ENCODE measurements around the gene RPN2.

Gene RPN2

GRCh38 chr20:37209193-37209592 lies 30.1 kb downstream of the RPN2 start:
- no peaks in the 10 kb centered on the region for H3K9me3 ChIP-seq (ENCODE audit: control insufficient read depth in 5 of 5, low read length in 5 of 5)
- peaks cover 0 to 5% (median 0%) of the 10 kb centered on the region in 5 donors for H3K4me1 ChIP-seq (ENCODE audit: control insufficient read depth in 5 of 5, insufficient read depth in 5 of 5, low read length in 5 of 5)
- H3K27ac ChIP-seq (ENCODE audit: low read depth, low read length), result no peak overlapping the region
- peaks cover 31 to 88% (median 67%) of the 10 kb centered on the region in 5 donors for H3K36me3 ChIP-seq (ENCODE audit: control insufficient read depth in 5 of 5, insufficient read depth in 5 of 5, low read length in 5 of 5)
- H3K9ac ChIP-seq (ENCODE audit: low read length in 5 of 5), result no peak overlapping the region
- no peak overlapping the region for H3K4me3 ChIP-seq (ENCODE audit: low read depth in 1 of 5, low read length in 5 of 5)
- no peaks in the 10 kb centered on the region for H3K27me3 ChIP-seq (ENCODE audit: control insufficient read depth in 5 of 5, insufficient read depth in 4 of 5, low read length in 5 of 5)

- peaks cover 36 to 87% (median 67%) of the 10 kb centered on the region in 5 donors for H3K36me3 ChIP-seq (ENCODE audit: control insufficient read depth in 5 of 5, insufficient read depth in 5 of 5, low read length in 5 of 5)
- H3K9me3 ChIP-seq (ENCODE audit: control insufficient read depth in 5 of 5, low read length in 5 of 5), result no peaks in the 10 kb centered on the region
- H3K27me3 ChIP-seq (ENCODE audit: control insufficient read depth in 5 of 5, insufficient read depth in 4 of 5, low read length in 5 of 5), result no peaks in the 10 kb centered on the region
- no peak overlapping the region for H3K4me3 ChIP-seq (ENCODE audit: low read depth in 1 of 5, low read length in 5 of 5)
- no peak overlapping the region for H3K27ac ChIP-seq (ENCODE audit: low read depth, low read length)
- no peak overlapping the region for H3K9ac ChIP-seq (ENCODE audit: low read length in 5 of 5)
- no peaks in the 10 kb centered on the region for H3K4me1 ChIP-seq (ENCODE audit: control insufficient read depth in 5 of 5, insufficient read depth in 5 of 5, low read length in 5 of 5)
Observed at GRCh38 chr20:37209661-37210314, 30.7 kb downstream of the RPN2 start.

GRCh38 chr20:37218441-37218840 lies 39.3 kb downstream of the RPN2 start:
- H3K9ac ChIP-seq (ENCODE audit: low read length in 5 of 5), result no peak overlapping the region
- no peaks in the 10 kb centered on the region for H3K9me3 ChIP-seq (ENCODE audit: control insufficient read depth in 5 of 5, low read length in 5 of 5)
- peaks cover 0 to 33% (median 12%) of the 10 kb centered on the region in 5 donors for H3K4me1 ChIP-seq (ENCODE audit: control insufficient read depth in 5 of 5, insufficient read depth in 5 of 5, low read length in 5 of 5)
- H3K27ac ChIP-seq (ENCODE audit: low read depth, low read length), result peak overlapping the region; percentile 19
- no peak overlapping the region for H3K4me3 ChIP-seq (ENCODE audit: low read depth in 1 of 5, low read length in 5 of 5)
- H3K36me3 ChIP-seq (ENCODE audit: control insufficient read depth in 5 of 5, insufficient read depth in 5 of 5, low read length in 5 of 5), result peaks cover 23 to 60% (median 30%) of the 10 kb centered on the region in 5 donors
- no peaks in the 10 kb centered on the region for H3K27me3 ChIP-seq (ENCODE audit: control insufficient read depth in 5 of 5, insufficient read depth in 4 of 5, low read length in 5 of 5)

GRCh38 chr20:37218976-37219375 lies 39.8 kb downstream of the RPN2 start:
- H3K36me3 ChIP-seq (ENCODE audit: control insufficient read depth in 5 of 5, insufficient read depth in 5 of 5, low read length in 5 of 5), result peaks cover 23 to 60% (median 25%) of the 10 kb centered on the region in 5 donors
- no peaks in the 10 kb centered on the region for H3K9me3 ChIP-seq (ENCODE audit: control insufficient read depth in 5 of 5, low read length in 5 of 5)
- no peak overlapping the region for H3K27ac ChIP-seq (ENCODE audit: low read depth, low read length)

GRCh38 chr20:37219751-37220668 lies 40.9 kb downstream of the RPN2 start:
- Histone ChIP-seq H3K9me3 (ENCODE audit: control insufficient read depth in 5 of 5, low read length in 5 of 5) (no peaks in the 10 kb centered on the region), H3K9ac (ENCODE audit: low read length in 5 of 5) (peak overlapping the region in 1 of 5 donors; percentile 51), H3K4me3 (ENCODE audit: low read depth in 1 of 5, low read length in 5 of 5) (no peak overlapping the region), H3K36me3 (ENCODE audit: control insufficient read depth in 5 of 5, insufficient read depth in 5 of 5, low read length in 5 of 5) (peaks cover 25 to 62% (median 27%) of the 10 kb centered on the region in 5 donors), H3K27me3 (ENCODE audit: control insufficient read depth in 5 of 5, insufficient read depth in 4 of 5, low read length in 5 of 5) (no peaks in the 10 kb centered on the region), H3K4me1 (ENCODE audit: control insufficient read depth in 5 of 5, insufficient read depth in 5 of 5, low read length in 5 of 5) (peaks cover 0 to 37% (median 12%) of the 10 kb centered on the region in 5 donors), H3K27ac (ENCODE audit: low read depth, low read length) (peak overlapping the region; percentile 21)

More at GRCh38 chr20:37218976-37219375, 39.8 kb downstream of the RPN2 start:
- H3K27me3 ChIP-seq (ENCODE audit: control insufficient read depth in 5 of 5, insufficient read depth in 4 of 5, low read length in 5 of 5), result no peaks in the 10 kb centered on the region
- H3K4me3 ChIP-seq (ENCODE audit: low read depth in 1 of 5, low read length in 5 of 5), result no peak overlapping the region
- peaks cover 0 to 33% (median 12%) of the 10 kb centered on the region in 5 donors for H3K4me1 ChIP-seq (ENCODE audit: control insufficient read depth in 5 of 5, insufficient read depth in 5 of 5, low read length in 5 of 5)
- H3K9ac ChIP-seq (ENCODE audit: low read length in 5 of 5), result no peak overlapping the region

GRCh38 chr20:37220731-37221130 lies 41.6 kb downstream of the RPN2 start:
- Histone ChIP-seq H3K9ac (ENCODE audit: low read length in 5 of 5) (peak overlapping the region in 1 of 5 donors; percentile 51), H3K27me3 (ENCODE audit: control insufficient read depth in 5 of 5, insufficient read depth in 4 of 5, low read length in 5 of 5) (no peaks in the 10 kb centered on the region), H3K9me3 (ENCODE audit: control insufficient read depth in 5 of 5, low read length in 5 of 5) (no peaks in the 10 kb centered on the region), H3K4me1 (ENCODE audit: control insufficient read depth in 5 of 5, insufficient read depth in 5 of 5, low read length in 5 of 5) (peaks cover 0 to 40% (median 12%) of the 10 kb centered on the region in 5 donors), H3K4me3 (ENCODE audit: low read depth in 1 of 5, low read length in 5 of 5) (no peak overlapping the region), H3K36me3 (ENCODE audit: control insufficient read depth in 5 of 5, insufficient read depth in 5 of 5, low read length in 5 of 5) (peaks cover 20 to 63% (median 30%) of the 10 kb centered on the region in 5 donors), H3K27ac (ENCODE audit: low read depth, low read length) (peak overlapping the region; percentile 21)

- peaks cover 20 to 69% (median 41%) of the 10 kb centered on the region in 5 donors for H3K36me3 ChIP-seq (ENCODE audit: control insufficient read depth in 5 of 5, insufficient read depth in 5 of 5, low read length in 5 of 5)
- H3K9me3 ChIP-seq (ENCODE audit: control insufficient read depth in 5 of 5, low read length in 5 of 5), result no peaks in the 10 kb centered on the region
- H3K4me3 ChIP-seq (ENCODE audit: low read depth in 1 of 5, low read length in 5 of 5), result no peak overlapping the region
- peaks cover 3 to 46% (median 17%) of the 10 kb centered on the region in 5 donors for H3K4me1 ChIP-seq (ENCODE audit: control insufficient read depth in 5 of 5, insufficient read depth in 5 of 5, low read length in 5 of 5)
- peak overlapping the region; percentile 39 for H3K27ac ChIP-seq (ENCODE audit: low read depth, low read length)
- no peaks in the 10 kb centered on the region for H3K27me3 ChIP-seq (ENCODE audit: control insufficient read depth in 5 of 5, insufficient read depth in 4 of 5, low read length in 5 of 5)
- H3K9ac ChIP-seq (ENCODE audit: low read length in 5 of 5), result no peak overlapping the region
Observed at GRCh38 chr20:37222086-37222485, 43.0 kb downstream of the RPN2 start.

- no peak overlapping the region for H3K9ac ChIP-seq (ENCODE audit: low read length in 5 of 5)
- H3K27ac ChIP-seq (ENCODE audit: low read depth, low read length), result peak overlapping the region; percentile 7
- no peaks in the 10 kb centered on the region for H3K9me3 ChIP-seq (ENCODE audit: control insufficient read depth in 5 of 5, low read length in 5 of 5)
- H3K27me3 ChIP-seq (ENCODE audit: control insufficient read depth in 5 of 5, insufficient read depth in 4 of 5, low read length in 5 of 5), result no peaks in the 10 kb centered on the region
- H3K36me3 ChIP-seq (ENCODE audit: control insufficient read depth in 5 of 5, insufficient read depth in 5 of 5, low read length in 5 of 5), result peaks cover 22 to 72% (median 48%) of the 10 kb centered on the region in 5 donors
- H3K4me1 ChIP-seq (ENCODE audit: control insufficient read depth in 5 of 5, insufficient read depth in 5 of 5, low read length in 5 of 5), result peaks cover 3 to 51% (median 27%) of the 10 kb centered on the region in 5 donors
- H3K4me3 ChIP-seq (ENCODE audit: low read depth in 1 of 5, low read length in 5 of 5), result no peak overlapping the region
Observed at GRCh38 chr20:37223053-37223452, 43.9 kb downstream of the RPN2 start.

- H3K9me3 ChIP-seq (ENCODE audit: control insufficient read depth in 5 of 5, low read length in 5 of 5), result no peaks in the 10 kb centered on the region
- no peaks in the 10 kb centered on the region for H3K27me3 ChIP-seq (ENCODE audit: control insufficient read depth in 5 of 5, insufficient read depth in 4 of 5, low read length in 5 of 5)
- H3K36me3 ChIP-seq (ENCODE audit: control insufficient read depth in 5 of 5, insufficient read depth in 5 of 5, low read length in 5 of 5), result peaks cover 20 to 76% (median 69%) of the 10 kb centered on the region in 5 donors
- no peak overlapping the region for H3K27ac ChIP-seq (ENCODE audit: low read depth, low read length)
- no peak overlapping the region for H3K9ac ChIP-seq (ENCODE audit: low read length in 5 of 5)
- peaks cover 3 to 39% (median 24%) of the 10 kb centered on the region in 5 donors for H3K4me1 ChIP-seq (ENCODE audit: control insufficient read depth in 5 of 5, insufficient read depth in 5 of 5, low read length in 5 of 5)
- no peak overlapping the region for H3K4me3 ChIP-seq (ENCODE audit: low read depth in 1 of 5, low read length in 5 of 5)
Observed at GRCh38 chr20:37225146-37225545, 46.0 kb downstream of the RPN2 start.

- Histone ChIP-seq H3K27ac (ENCODE audit: low read depth, low read length) (peak overlapping the region; percentile 9), H3K4me1 (ENCODE audit: control insufficient read depth in 5 of 5, insufficient read depth in 5 of 5, low read length in 5 of 5) (peaks cover 3 to 23% (median 16%) of the 10 kb centered on the region in 5 donors), H3K4me3 (ENCODE audit: low read depth in 1 of 5, low read length in 5 of 5) (no peak overlapping the region), H3K36me3 (ENCODE audit: control insufficient read depth in 5 of 5, insufficient read depth in 5 of 5, low read length in 5 of 5) (peaks cover 24 to 92% (median 84%) of the 10 kb centered on the region in 5 donors), H3K9ac (ENCODE audit: low read length in 5 of 5) (peak overlapping the region in 2 of 5 donors; percentile 2 to 21), H3K9me3 (ENCODE audit: control insufficient read depth in 5 of 5, low read length in 5 of 5) (no peaks in the 10 kb centered on the region), H3K27me3 (ENCODE audit: control insufficient read depth in 5 of 5, insufficient read depth in 4 of 5, low read length in 5 of 5) (no peaks in the 10 kb centered on the region)
Observed at GRCh38 chr20:37226889-37227288, 47.8 kb downstream of the RPN2 start.
